ENCODE measurements around the gene UPK1A.

UPK1A gene

DNA sequence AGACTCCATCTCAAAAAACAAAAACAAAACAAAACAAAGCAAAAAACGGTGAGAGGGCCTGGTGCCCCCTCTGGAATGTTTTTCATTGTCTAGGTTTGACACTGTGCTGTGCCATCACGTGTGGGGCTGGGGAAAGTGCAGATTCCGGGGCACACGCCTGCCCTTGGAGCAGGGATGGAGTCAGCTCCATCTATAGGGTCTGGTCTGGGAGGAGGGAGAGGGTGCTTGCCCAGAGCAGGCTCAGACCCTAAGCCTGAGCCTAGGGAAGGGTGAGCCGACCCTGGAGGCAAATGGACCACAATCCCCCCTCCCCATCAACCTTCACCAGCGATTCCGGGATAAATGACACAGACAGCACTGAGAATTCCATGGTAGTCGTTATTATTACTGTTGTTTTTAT lies 27.1 kb downstream of the UPK1A start:
- no peak for DNase-seq

DNA sequence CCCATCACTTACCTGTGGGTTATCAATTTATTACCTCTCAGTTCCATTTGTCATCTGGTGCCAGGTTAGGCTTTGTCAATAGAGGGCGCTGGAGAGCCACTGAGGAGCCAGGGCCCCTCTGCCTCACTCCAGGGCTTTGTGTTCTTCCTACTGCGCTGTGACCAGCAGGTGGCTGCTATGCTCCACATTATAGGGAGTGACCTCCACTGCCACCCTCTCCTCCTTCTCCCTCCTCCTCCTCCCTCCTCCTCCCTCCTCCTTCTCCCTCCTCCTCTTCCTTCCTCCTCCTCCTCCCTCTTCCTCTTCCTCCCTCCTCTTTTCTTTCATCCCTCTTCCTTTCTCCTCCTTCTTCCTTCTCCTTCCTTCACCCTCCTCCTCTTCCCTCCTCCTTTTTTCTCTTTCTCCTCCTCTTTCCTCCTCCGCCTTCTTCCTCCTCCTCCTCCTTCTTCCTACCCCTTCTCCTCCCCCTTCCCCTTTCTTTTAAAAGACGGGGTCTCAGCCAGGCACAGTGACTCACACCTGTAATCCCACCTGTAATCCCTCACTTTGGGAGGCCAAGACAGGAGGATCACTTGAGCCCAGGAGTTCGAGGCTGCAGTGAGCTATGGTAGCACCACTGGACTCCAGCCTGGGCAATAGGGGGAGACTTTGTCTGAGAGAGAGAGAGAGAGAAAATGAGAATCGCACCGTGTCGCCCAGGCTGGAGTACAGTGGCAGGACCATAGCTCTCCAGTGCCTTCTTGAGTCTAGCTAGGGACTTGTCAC lies 27.7 kb downstream of the UPK1A start:
- DNase-seq: peak; percentile 95

DNA sequence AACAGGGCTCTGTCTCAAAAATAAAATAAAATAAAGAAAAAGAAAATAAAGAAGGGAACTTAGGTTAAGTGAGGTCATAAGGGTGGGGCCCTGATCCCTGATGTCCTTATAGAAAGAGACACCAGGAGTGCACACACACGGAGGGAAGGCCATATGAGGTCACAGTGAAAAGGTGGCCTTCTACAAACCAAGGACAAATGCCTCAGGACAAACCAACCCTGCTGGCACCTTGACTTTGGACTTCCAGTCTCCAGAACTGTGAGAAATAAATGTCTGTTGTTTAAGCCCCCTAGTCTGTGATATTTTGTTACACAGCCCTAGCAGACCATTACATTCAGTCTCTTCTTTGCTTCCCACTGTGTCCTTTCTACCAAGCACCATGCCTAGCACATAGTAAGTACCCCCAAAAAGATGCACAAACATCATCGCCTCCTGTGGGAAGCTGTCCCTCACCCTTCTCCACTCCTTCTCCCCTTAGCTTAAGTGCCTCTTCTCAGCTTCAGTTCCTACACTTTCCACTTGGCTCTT lies 29.6 kb downstream of the UPK1A start:
- DNase-seq: no peak

DNA sequence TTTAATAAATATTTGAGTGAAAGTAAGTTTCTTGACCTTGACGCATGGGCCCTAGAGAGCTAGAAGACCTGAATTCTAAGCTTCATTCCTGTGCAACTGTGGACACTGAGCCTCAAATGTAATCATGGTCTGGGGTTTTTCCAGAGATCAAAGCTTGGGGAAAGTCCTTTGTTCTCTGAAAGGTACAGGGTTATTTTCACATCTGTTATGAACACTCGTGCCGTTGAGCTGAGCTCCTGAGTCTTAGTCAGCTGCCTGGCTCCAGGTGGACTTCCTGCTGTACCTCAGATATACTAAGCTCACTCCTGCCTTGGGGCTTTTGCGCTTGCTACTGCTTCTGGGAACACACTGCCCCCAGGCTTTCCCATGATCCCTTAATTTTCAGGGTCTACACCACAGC lies 30.5 kb downstream of the UPK1A start:
- DNase-seq: peak; percentile 52

DNA sequence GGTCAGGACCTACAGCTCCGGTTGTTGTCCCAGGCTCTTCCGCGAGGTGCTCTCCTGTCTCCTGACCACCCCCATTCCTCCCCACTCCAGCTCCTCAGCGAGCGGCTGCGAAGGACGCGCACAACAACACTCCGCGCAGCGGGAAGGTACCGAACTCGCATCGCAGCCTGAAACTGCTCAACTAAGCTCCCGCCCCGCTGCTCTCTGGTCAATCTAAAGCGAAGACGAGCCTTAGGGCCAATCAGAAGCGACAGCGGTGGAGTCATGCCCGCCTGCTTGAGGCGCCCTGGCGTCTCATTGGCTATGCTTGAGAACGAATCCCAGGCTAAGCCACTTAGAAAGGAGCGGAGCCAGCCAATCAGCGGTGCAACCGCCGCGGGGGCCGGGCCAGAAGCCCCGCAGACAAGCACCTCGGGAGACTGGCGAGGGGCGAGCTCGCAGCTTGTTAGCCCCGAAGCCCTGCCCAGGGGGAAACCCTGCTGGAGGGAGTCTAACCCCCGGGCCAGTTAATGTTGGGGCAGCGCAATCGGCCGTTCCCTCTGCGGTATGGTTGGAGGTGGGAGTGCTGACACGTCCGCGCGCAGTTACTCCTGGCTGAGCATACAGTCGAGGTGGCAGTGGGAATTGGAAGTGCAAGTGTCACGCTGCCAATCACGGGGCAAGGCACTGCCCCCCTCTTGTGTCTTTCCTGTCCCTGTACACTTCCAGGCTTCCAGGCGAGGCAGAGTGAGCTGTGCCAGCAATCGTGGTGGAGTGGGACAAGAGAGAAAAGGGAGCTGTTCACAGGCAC lies 36.1 kb downstream of the UPK1A start:
- peak; percentile 100 for DNase-seq

DNA sequence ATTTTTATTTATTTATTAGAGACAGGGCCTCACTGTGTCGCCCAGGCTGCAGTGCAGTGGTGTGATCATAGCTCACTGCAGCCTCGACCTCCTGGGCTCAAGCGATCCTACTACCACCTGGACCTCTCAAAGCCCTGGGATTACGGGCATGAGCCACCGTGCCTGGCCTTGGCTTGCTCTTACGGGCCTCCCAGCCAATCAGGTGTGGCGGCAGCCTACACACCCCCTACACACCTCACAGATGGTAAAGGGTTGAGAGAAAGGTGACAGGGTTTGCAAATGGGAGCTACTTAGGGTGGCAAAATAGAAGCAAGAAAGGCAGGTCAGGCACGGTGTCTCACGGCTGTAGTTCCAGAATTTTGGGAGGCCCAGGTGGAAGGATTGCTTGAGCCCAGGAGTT lies 37.0 kb downstream of the UPK1A start:
- DNase-seq: peak; percentile 84

DNA sequence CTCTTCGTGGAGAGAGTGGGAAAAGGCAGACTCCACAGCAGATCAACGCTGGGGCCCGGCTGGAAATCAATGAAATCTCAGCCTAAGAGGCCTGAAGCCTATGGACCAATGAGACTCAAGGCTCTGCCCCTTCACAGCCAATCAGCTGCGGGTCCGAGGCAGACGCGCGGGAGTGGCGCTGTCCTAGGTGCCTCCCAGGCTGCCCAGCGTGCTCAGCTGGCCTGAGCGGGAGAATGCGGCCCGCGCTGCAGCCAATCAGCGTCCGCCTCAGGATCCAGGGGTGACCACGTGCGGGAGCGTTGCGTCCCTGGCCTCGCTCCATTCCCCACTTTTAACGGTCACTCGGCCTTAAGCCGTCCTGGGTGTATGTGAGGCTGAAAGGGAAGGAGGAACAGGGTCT lies 37.9 kb downstream of the UPK1A start, which contains the start of gene ZBTB32:
Gene ZBTB32, plus strand, starts transcription at position 341 of the 400 bp plus-strand sequence. CDS start 10,069 bp downstream, outside the sequence.
- peak; percentile 33 for DNase-seq

DNA sequence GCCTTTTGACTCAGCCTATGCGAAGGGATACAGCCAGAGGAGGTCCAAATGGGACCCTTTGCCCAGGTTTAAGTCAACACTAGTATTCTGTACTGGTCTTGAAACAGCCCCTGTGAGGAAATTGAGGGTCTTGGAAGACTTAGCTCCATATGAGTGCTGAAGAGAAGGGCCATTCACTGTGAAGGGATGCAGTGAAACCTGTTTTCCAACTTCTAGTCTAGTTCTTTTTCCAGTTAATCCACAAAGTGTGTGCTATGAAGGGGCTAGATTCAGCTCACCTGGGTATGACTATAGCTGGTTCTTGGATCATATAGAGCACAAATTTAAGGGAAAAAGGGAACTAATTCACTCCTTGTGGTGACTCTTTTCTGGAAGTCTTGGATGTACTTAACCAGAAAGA lies 42.1 kb downstream of the UPK1A start:
- peak; percentile 43 for DNase-seq

DNA sequence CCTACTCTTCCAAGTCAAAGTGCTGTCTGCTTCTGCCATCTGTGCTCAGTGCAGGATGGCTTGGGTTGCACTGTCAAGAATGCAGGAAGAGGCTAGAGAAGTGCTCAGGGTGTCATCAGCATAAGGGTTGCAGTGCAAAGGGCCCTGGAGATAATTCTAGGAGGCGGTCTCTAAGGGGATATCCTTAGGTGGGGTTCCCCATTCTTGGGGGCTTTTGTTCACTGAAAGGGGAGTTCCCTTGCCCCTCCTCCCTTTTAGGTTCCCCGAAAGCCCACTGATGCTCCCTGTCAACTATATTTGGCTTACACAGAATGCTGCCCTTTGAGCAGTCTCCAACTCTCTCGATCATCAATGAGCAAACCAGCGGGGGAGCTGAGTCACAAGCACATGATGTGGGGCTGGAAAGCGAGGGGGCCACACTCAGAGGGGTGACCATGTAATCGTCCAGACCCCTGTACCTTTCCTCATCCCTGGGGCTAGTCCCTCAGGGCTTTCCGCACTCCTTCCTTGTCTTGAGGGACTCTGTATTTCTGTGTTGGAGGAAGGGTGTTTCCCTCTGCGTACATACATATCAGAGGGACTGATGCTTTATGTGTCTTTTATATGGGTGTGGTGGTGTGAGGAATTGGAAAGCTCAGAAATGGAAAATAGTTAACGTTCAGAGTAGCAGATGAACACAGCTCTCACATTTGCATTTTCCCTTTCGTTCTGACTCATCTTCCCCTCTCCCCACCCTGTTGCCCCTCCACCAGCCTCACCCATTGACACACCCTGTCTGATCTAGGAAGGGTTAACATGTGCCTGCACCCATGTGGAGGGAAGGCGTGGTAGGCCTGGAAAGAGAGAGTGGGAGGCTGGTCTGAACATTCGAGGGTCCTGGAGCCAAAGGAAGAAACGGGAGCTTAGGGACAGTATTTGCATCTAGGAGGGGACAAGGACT lies 44.7 kb downstream of the UPK1A start:
- no peak for DNase-seq

DNA sequence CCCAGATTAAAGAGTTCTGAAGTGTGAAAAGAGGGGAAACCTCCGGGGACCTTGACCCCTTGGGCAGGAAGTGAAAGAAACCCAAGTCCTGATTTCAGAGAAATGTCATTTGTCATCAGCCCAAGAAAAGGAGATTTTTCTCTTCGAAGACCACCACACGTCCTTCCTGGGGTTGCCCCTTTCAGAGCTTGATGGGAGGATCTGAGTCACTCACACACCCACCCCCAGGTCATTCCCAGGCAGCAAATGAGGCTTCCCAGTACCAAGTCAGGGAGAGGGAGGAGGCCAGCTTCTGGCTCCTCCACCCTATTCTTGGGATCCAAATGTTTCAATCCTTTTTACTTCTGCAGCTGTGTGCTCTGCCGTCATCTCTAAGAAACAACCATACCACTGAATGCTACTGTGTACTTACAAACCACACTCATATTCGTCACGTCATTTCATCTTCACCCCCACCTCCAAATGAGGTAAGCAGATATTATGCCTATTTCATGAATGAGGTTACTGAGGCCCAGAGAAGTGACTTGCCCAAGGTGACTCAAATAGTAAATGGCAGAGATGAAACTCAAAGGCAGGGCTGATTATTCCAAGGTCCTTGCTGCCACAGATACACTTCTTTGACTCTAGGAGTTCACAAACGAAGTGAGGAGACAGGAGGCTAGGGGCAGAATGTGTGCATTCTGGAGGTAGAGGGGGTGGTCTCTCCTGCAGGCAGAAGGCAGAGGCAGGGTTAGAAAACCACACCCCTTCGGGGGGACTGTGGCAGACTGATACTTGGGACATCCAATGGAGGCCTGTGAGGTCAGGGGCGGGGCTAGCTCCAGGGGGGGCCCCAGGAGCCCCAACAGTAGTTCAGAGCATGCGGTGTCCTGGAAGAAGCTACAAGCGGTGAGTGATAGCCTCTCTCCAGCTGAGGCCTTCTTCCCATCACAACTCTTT lies 46.5 kb downstream of the UPK1A start:
- DNase-seq: no peak

DNA sequence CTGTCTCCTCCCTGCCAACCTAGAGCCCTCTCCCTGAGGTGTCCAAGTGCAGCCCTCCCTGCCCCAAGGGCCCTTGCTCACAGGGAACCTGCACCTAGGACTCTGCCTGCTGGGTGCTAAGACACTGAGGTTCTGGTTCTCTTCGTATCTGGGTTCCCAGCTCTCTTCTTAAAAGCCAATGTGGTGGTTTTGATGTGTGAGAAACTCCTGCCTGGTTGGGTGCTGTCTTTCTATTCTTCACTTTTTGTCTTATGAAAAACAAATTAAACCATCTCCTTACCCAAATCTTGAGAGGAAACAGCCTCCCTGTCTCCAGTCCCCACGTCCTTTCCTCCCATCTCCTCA lies 47.2 kb downstream of the UPK1A start:
- DNase-seq: no peak

DNA sequence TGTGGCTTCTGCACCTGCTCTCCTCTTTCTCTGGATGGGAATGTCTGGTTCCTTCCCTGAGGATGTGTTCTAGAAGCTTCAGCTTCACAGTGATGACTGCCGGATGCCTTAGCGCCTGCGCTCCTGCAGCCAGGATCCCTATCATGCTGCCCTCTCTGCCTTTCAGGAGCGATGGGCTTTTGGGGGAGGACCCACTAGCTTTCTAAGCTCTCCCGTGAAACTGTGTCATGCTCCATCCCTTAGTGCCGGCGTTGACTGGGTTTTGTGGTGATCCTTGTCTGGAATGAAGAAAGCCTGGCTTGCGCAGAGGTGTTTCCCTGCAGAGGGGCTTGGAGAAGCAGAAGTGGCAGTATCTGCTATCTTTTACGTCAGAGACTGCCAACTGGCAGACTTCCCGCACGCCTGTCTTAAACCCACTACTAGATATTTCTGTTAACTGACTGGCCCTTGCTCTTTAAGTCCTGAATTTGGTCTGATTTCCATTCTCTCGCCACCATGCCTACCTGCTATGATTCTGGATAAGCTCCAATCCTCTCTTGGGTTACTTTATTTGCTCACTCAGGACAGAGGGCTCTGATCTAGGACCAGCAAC lies 47.7 kb downstream of the UPK1A start:
- DNase-seq: no peak

DNA sequence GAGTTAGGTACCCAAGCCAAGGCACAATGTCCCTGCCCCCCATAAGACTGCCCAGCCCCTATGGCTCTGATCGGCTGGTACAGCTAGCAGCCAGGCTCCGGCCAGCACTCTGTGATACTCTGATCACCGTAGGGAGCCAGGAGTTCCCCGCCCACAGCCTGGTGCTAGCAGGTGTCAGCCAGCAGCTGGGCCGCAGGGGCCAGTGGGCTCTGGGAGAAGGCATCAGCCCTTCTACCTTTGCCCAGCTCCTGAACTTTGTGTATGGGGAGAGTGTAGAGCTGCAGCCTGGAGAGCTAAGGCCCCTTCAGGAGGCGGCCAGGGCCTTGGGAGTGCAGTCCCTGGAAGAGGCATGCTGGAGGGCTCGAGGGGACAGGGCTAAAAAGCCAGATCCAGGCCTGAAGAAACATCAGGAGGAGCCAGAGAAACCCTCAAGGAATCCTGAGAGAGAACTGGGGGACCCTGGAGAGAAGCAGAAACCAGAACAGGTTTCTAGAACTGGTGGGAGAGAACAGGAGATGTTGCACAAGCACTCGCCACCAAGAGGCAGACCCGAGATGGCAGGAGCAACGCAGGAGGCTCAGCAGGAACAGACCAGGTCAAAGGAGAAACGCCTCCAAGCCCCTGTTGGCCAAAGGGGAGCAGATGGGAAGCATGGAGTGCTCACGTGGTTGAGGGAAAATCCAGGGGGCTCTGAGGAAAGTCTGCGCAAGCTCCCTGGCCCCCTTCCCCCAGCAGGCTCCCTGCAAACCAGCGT lies 48.5 kb downstream of the UPK1A start:
- peak; percentile 40 for DNase-seq

DNA sequence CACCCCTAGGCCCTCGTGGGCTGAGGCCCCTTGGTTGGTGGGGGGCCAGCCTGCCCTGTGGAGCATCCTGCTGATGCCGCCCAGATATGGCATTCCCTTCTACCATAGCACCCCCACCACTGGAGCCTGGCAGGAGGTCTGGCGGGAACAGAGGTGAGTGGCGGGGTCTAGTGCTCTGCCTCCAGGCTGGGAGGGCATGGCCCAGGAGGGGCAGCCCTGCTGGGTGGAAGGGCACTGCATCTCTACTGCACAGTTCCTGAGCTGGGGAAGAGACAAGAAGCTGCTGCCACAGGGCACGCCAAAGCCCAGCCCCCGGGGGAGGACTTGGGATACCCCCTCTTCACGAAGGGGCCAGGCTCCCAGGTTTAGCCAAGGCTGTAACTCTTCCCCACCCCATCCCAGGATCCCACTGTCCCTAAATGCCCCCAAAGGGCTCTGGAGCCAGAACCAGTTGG lies 49.1 kb downstream of the UPK1A start:
- no peak for DNase-seq

DNA sequence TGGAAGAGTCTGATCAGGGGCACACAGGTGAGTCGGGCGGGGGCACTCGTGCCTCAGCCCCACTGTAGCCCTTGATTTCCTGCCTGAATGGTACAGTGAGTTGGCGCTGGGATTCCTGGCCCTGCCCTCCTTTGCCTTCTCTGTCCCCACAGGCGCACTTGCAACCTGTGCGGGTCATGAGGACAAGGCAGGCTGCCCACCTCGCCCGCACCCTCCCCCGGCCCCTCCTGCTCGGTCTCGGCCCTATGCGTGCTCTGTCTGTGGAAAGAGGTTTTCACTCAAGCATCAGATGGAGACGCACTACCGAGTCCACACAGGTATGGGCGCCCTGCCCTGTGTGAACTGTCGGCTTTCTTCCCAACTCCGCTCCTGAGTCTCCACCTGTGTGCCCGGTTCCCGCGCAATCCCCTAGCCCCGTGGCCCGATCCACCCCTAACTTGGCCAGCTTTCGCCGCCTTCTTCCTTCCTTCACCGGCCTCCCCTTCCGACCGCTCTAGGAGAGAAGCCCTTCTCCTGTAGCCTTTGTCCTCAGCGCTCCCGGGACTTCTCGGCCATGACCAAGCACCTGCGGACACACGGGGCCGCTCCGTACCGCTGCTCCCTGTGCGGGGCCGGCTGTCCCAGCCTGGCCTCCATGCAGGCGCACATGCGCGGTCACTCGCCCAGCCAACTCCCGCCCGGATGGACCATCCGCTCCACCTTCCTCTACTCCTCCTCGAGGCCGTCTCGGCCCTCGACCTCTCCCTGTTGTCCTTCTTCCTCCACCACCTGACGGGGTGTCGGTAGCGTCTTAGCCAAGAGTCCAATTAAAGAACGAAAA lies 49.9 kb downstream of the UPK1A start:
- peak; percentile 90 for DNase-seq

DNA sequence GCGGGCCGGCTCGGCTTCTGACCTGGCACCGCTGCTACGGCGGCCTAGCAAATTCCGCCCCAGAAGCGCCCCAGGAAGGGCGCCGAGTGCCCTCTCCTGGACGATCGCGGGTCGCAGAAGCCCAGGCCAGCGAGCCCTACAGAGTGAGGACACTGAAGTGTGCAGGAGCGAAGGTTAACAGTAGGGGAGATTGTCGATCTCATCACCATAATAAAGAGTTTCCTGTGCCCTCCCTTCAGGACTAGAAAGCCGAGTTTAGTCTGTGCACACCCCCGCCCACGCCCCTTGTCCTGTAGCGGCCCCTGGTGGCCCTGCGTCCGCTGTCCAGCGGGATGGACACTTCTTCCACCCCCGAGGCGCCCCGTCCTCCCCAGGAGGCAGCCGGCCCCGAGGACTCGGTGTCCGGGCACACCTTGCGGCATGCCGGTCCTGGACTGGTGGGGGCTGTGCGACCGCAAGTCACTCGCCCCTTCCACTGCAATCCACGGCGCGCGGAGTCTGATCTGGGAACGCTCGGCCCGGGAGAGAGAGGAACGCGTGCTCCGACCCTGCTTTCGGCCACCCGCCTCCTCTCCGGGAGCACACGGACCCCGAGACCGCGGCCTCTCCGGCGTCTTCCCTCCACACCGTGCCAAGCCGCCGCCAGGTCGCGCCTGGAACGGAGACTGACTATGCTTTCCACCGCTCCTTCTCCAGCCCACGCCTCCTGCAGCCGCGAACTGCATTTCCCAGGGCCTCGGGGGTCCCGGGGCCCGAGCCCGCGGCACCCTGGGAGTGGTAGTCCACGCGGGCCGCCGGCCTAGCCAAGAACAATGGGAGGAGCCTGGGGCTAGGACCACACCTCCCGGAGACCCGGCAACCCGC lies 50.7 kb downstream of the UPK1A start:
- DNase-seq: peak; percentile 98

DNA sequence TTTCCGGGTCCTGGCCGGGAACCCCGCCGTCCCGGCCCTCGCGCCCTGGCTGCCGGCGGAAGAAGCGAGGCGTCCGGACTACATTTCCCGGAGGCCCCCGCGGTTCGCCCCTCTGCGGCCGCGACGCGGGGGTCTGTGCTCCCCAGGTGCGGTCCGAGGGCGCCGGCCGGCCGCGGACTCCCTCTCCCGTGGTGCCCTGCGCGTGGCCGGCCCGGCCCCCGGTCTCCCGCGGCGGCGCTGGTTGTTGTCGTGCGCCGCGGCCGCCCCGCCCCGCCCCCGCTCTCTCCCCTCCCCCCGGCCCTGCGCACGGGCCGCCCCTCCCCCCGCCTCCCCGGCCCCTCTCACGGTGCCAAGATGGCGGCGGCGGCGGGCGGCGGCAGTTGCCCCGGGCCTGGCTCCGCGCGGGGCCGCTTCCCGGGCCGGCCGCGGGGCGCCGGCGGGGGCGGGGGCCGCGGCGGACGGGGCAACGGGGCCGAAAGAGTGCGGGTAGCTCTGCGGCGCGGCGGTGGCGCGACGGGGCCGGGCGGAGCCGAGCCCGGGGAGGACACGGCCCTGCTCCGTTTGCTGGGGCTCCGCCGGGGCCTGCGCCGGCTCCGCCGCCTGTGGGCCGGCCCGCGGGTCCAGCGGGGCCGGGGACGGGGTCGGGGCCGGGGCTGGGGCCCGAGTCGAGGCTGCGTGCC lies 51.5 kb downstream of the UPK1A start, which contains the start of gene KMT2B:
Gene KMT2B, plus strand, starts transcription at position 339 of the 680 bp plus-strand sequence. Its CDS starts 16 bp downstream, at position 355.
- peak; percentile 99 for DNase-seq

Data from DMS53 (cell line).